GM21528 (cell line): ENCODE results near the gene HOXC9.

Experiments used
- ATAC-seq: cut with Tn5 transposase; IDR thresholded peaks from one replicate; pipeline ENCODE4 v1.9.1; 2021; ENCODE audit warnings: mild to moderate bottlenecking, moderate library complexity; ENCODE audit not compliant: unreplicated experiment, low FRiP score

Gene HOXC9

GRCh38 chr12:53963005-53963404 is 37.0 kb upstream of the HOXC9 start:
- ATAC-seq, result no peak

- no peak for ATAC-seq
These were observed 36.3 kb upstream of the HOXC9 start for GRCh38 chr12:53963434-53964314.

- no peak for ATAC-seq
These were observed 35.6 kb upstream of the HOXC9 start for GRCh38 chr12:53964315-53964713.

- ATAC-seq, result no peak
These were observed 34.5 kb upstream of the HOXC9 start for GRCh38 chr12:53965281-53966084.

- ATAC-seq, result no peak
These were observed 33.9 kb upstream of the HOXC9 start for GRCh38 chr12:53966085-53966384.

GRCh38 chr12:53966385-53967133 is 33.4 kb upstream of the HOXC9 start:
- no peak for ATAC-seq

GRCh38 chr12:53967421-53967925 is 32.5 kb upstream of the HOXC9 start:
- no peak for ATAC-seq

- no peak for ATAC-seq
These were observed 31.5 kb upstream of the HOXC9 start for GRCh38 chr12:53968214-53969127.

GRCh38 chr12:53969588-53970259 is 30.2 kb upstream of the HOXC9 start:
- no peak for ATAC-seq

GRCh38 chr12:53970451-53970850 is 29.5 kb upstream of the HOXC9 start:
- no peak for ATAC-seq

- no peak for ATAC-seq
These were observed 28.8 kb upstream of the HOXC9 start for GRCh38 chr12:53971129-53971528.

GRCh38 chr12:53971686-53972085 is 28.3 kb upstream of the HOXC9 start:
- no peak for ATAC-seq

GRCh38 chr12:53972152-53972702 is 27.7 kb upstream of the HOXC9 start:
- ATAC-seq, result no peak

- ATAC-seq, result no peak
These were observed 27.2 kb upstream of the HOXC9 start, which contains the start of gene HOXC11 for GRCh38 chr12:53972722-53973235. Gene HOXC11 (plus strand): TSS chr12:53973126. CDS start chr12:53973242, 116 bp downstream.

GRCh38 chr12:53973236-53974042 is 26.5 kb upstream of the HOXC9 start:
- no peak for ATAC-seq

- no peak for ATAC-seq
These were observed 25.6 kb upstream of the HOXC9 start, which contains the start of gene HOTAIR for GRCh38 chr12:53974084-53975063. Gene HOTAIR (minus strand): TSS chr12:53974954.

GRCh38 chr12:53975064-53975471 is 24.9 kb upstream of the HOXC9 start:
- ATAC-seq, result no peak
